Measurements from ENCODE around the gene LAMC1. TPM values are rescaled to one million over a fixed set of nuclear protein-coding genes. Genes with fewer than 3 reads are reported as not detected.

Gene LAMC1
- polyA plus RNA-seq, 1 experiment, result 360 TPM

DNA sequence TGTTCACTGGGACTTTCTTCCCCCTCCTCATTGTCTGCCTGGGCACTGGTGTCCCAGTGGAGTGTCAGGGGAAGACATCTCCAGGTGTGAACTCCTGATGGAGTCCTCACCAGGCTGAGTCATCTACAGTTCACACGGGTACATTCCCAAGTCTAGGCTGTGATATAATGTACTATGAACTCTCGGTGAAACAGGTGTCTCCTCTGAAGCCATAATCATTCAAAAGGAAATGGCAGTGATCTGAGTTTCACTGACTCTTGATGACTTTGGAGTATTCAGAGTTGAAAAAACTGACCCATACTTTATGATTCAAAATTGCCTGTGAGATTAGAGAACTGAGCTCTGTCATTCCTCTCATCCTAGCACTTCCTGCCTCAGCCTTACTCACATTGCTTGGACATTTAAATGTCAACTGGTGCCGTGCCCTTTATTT, 171.9 kb downstream of the LAMC1 start:
- ChIA-PET CTCF (interaction anchor here (0.6 to 0.7 kb wide), 2 partner anchors 11 to 66 kb away, joined by 3 read pairs; no protein-coding TSS in a partner anchor), POLR2A (no interaction called here)
- Histone ChIP-seq H3K4me3 (ENCODE audit: low read depth, low read length) (no peak overlapping the region), H3K36me3 (ENCODE audit: control insufficient read depth, insufficient read depth, low read length) (no peaks in the 10 kb centered on the region), H3K27me3 (ENCODE audit: control insufficient read depth, insufficient read depth, low read length) (no peaks in the 10 kb centered on the region)
- TF ChIP-seq, protein P1, sequence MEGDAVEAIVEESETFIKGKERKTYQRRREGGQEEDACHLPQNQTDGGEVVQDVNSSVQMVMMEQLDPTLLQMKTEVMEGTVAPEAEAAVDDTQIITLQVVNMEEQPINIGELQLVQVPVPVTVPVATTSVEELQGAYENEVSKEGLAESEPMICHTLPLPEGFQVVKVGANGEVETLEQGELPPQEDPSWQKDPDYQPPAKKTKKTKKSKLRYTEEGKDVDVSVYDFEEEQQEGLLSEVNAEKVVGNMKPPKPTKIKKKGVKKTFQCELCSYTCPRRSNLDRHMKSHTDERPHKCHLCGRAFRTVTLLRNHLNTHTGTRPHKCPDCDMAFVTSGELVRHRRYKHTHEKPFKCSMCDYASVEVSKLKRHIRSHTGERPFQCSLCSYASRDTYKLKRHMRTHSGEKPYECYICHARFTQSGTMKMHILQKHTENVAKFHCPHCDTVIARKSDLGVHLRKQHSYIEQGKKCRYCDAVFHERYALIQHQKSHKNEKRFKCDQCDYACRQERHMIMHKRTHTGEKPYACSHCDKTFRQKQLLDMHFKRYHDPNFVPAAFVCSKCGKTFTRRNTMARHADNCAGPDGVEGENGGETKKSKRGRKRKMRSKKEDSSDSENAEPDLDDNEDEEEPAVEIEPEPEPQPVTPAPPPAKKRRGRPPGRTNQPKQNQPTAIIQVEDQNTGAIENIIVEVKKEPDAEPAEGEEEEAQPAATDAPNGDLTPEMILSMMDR (IDR thresholded peaks at IDR 0.05; ENCODE audit: insufficient read depth, low read depth, low read length), result no peak
- no peak for DNase-seq (ENCODE audit: low read depth)

Small RNAs within 50 kb of the gene (small RNA-seq; reads per million reads assigned to genes)
- gene RNU6-41P (ENCODE audit: insufficient read length, low read depth, low replicate concordance), result not detected

Other genes starting within 250 kb of the LAMC1 start
- 1.2 TPM in 2 replicates for gene NPL, start 233.6 kb upstream of the LAMC1 start, polyA plus RNA-seq (2011; rRNA removed)
- 111 and 152 TPM in 2 replicates for gene DHX9, start 184.1 kb upstream of the LAMC1 start, polyA plus RNA-seq (2011; rRNA removed)
- not detected in 2 replicates for gene SHCBP1L, start 70.3 kb upstream of the LAMC1 start, polyA plus RNA-seq (2011; rRNA removed)
- 0.70 and 0.96 TPM in 2 replicates for gene LAMC2, start 162.8 kb downstream of the LAMC1 start, polyA plus RNA-seq (2011; rRNA removed)

Data from BJ (cell line).